GM19324 (cell line): ENCODE results near the gene ADCY5.
"Not testable (repeated sequence)": the region's sequence is repeated elsewhere in the genome, so short reads cannot be mapped to it uniquely, and the experiment has no call there.

Source experiments
- ATAC-seq: cut with Tn5 transposase; IDR thresholded peaks from one replicate; pipeline ENCODE4 v1.9.1; 2021; ENCODE audit warnings: mild to moderate bottlenecking, moderate library complexity; ENCODE audit not compliant: unreplicated experiment, low FRiP score

ADCY5 gene

GRCh38 chr3:123448536-123449101 lies at the start of gene ADCY5:
Gene ADCY5 (minus strand): TSS chr3:123449090. CDS start chr3:123448545, 545 bp downstream.
- ATAC-seq, result no peak

GRCh38 chr3:123493912-123494311 lies 45.0 kb upstream of the ADCY5 start:
- no peak for ATAC-seq

- ATAC-seq, result no peak
Observed at GRCh38 chr3:123491966-123492587, 43.2 kb upstream of the ADCY5 start.

- ATAC-seq, result no peak
Observed at GRCh38 chr3:123489400-123490004, 40.6 kb upstream of the ADCY5 start.

GRCh38 chr3:123488645-123489347 lies 39.9 kb upstream of the ADCY5 start:
- ATAC-seq, result no peak

- ATAC-seq, result not testable (repeated sequence)
Observed at GRCh38 chr3:123487063-123487462, 38.2 kb upstream of the ADCY5 start.

GRCh38 chr3:123486460-123486859 lies 37.6 kb upstream of the ADCY5 start:
- no peak for ATAC-seq

GRCh38 chr3:123485551-123485950 lies 36.7 kb upstream of the ADCY5 start:
- ATAC-seq, result no peak

- no peak for ATAC-seq
Observed at GRCh38 chr3:123483146-123483545, 34.3 kb upstream of the ADCY5 start.

- ATAC-seq, result no peak
Observed at GRCh38 chr3:123481722-123482457, 33.0 kb upstream of the ADCY5 start.

- no peak for ATAC-seq
Observed at GRCh38 chr3:123481071-123481470, 32.2 kb upstream of the ADCY5 start.

- ATAC-seq, result no peak
Observed at GRCh38 chr3:123480428-123480827, 31.5 kb upstream of the ADCY5 start.

GRCh38 chr3:123479891-123480290 lies 31.0 kb upstream of the ADCY5 start:
- ATAC-seq, result no peak

- no peak for ATAC-seq
Observed at GRCh38 chr3:123478314-123478713, 29.4 kb upstream of the ADCY5 start.

- no peak for ATAC-seq
Observed at GRCh38 chr3:123476967-123477750, 28.3 kb upstream of the ADCY5 start.

- ATAC-seq, result no peak
Observed at GRCh38 chr3:123475786-123476185, 26.9 kb upstream of the ADCY5 start.

GRCh38 chr3:123471106-123471505 lies 22.2 kb upstream of the ADCY5 start:
- ATAC-seq, result no peak

- no peak for ATAC-seq
Observed at GRCh38 chr3:123469323-123469995, 20.6 kb upstream of the ADCY5 start.

GRCh38 chr3:123467046-123467445 lies 18.2 kb upstream of the ADCY5 start:
- ATAC-seq, result no peak
